ENCODE data around the gene PDPR.

GRCh38 chr16:70152578-70153302, 38.6 kb downstream of the PDPR start:
- TF ChIP-seq, protein P1, sequence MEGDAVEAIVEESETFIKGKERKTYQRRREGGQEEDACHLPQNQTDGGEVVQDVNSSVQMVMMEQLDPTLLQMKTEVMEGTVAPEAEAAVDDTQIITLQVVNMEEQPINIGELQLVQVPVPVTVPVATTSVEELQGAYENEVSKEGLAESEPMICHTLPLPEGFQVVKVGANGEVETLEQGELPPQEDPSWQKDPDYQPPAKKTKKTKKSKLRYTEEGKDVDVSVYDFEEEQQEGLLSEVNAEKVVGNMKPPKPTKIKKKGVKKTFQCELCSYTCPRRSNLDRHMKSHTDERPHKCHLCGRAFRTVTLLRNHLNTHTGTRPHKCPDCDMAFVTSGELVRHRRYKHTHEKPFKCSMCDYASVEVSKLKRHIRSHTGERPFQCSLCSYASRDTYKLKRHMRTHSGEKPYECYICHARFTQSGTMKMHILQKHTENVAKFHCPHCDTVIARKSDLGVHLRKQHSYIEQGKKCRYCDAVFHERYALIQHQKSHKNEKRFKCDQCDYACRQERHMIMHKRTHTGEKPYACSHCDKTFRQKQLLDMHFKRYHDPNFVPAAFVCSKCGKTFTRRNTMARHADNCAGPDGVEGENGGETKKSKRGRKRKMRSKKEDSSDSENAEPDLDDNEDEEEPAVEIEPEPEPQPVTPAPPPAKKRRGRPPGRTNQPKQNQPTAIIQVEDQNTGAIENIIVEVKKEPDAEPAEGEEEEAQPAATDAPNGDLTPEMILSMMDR (optimal IDR thresholded peaks at IDR 0.05 in 1 of 3, IDR thresholded peaks at IDR 0.05 in 1 of 3, conservative IDR thresholded peaks at IDR 0.05 in 1 of 3; ENCODE audit: extremely low read depth in 1 of 3, insufficient read depth in 2 of 3, low read length in 3 of 3): no peak
- TF ChIP-seq EZH2 (IDR thresholded peaks at IDR 0.05; ENCODE audit: low read length): no peak

All from keratinocyte (primary cell).